HCT116 (cell line): Measurements from ENCODE around the gene CHD3. TPM values are rescaled to one million over a fixed set of nuclear protein-coding genes. Genes with fewer than 3 reads are reported as not detected.

ENCODE experiments used
- ATAC-seq: fragments of 200-7000 bp; cut with Tn5 transposase; 2 replicates; pipeline ENCODE4 v1.9.1; 2020; ENCODE audit warnings: mild to moderate bottlenecking, moderate library complexity
- BruUV-seq: library from RNA; stranded (reverse); fragments of 400-500 nt; replicated peaks from 2 replicates; lab custom pipeline; 2021; lab: Mats Ljungman, UMichigan
- CTCF ChIA-PET: fragments of 300-600 bp; sonication (Branson Sonifier 250); formaldehyde crosslinking; loops from one replicate; lab custom pipeline; 2021; ENCODE audit warnings: antibody characterized with exemption; lab: Charles Lee
- POLR2A ChIA-PET: fragments of 300-600, 350-600 bp; sonication (Branson Sonifier 250); formaldehyde crosslinking; loops from one replicate; lab custom pipeline; 2021; ENCODE audit warnings: antibody characterized with exemption; lab: Charles Lee
- RAD21 ChIA-PET, 2 experiments: fragments of 300-600 bp; sonication (Branson Sonifier 250); formaldehyde crosslinking; loops; one replicate each; lab custom pipeline; 2023; ENCODE audit warnings: low total read pairs in 2 of 2; ENCODE audit not compliant: uncharacterized antibody in 2 of 2, unreplicated experiment in 2 of 2, low non-redundant PET in 1 of 2; lab: Charles Lee
- DNase-seq: peaks from one replicate; pipeline ENCODE4 v3.0.0-alpha.2; 2010; ENCODE audit warnings: low read depth, low spot score
- H2AFZ ChIP-seq: fragments of 200-600 bp; shearing (Covaris generic), sonication (generic); 2 replicates; pipeline ENCODE4 v1.6.1; 2017; ENCODE audit warnings: low read depth, mixed run types, mixed read lengths, antibody characterized with exemption, low read length; ENCODE audit not compliant: poor library complexity, severe bottlenecking
- H3K27ac ChIP-seq: 2 replicates; pipeline ENCODE4 v1.5.1; 2012; ENCODE audit warnings: low read depth, low read length
- H3K27me3 ChIP-seq: fragments of 200-600 bp; sonication (generic); 2 replicates; pipeline ENCODE4 v1.6.1; 2016; ENCODE audit warnings: mixed run types, low read length, mixed read lengths; ENCODE audit not compliant: insufficient read depth
- H3K36me3 ChIP-seq, 2 experiments: fragments of 200-500 bp in 1 of 2; fragments of 200-600 bp in 1 of 2; sonication (Bioruptor generic) in 1 of 2; sonication (generic) in 1 of 2; 2 replicates each; pipeline versions ENCODE4 v1.5.1 to v1.6.1; 2014 to 2016; ENCODE audit warnings: low read length in 2 of 2, inconsistent platforms in 1 of 2, mixed read lengths in 1 of 2, mixed run types in 1 of 2; ENCODE audit not compliant: insufficient read depth in 2 of 2, control insufficient read depth in 1 of 2
- H3K4me1 ChIP-seq, 2 experiments: fragments of 200-600 bp in 1 of 2; sonication (generic) in 1 of 2; 2 replicates each; pipeline versions ENCODE4 v1.5.1 to v1.6.1; 2012 to 2017; ENCODE audit warnings: low read length in 2 of 2, inconsistent platforms in 1 of 2, mild to moderate bottlenecking in 1 of 2, mixed read lengths in 1 of 2, mixed run types in 1 of 2, moderate library complexity in 1 of 2; ENCODE audit not compliant: insufficient read depth in 2 of 2, control insufficient read depth in 1 of 2
- H3K4me2 ChIP-seq: fragments of 200-600 bp; sonication (generic); 2 replicates; pipeline ENCODE4 v1.6.1; 2017; ENCODE audit warnings: mixed run types, low read length, mixed read lengths
- H3K4me3 ChIP-seq, 2 experiments: fragments of 200-600 bp in 1 of 2; sonication (generic) in 1 of 2; replicated peaks in 1 of 2; 2 replicates each; pipeline ENCODE4 v1.5.1; 2011 to 2016; ENCODE audit warnings: low read length in 2 of 2, control low read depth in 1 of 2, low read depth in 1 of 2, mild to moderate bottlenecking in 1 of 2, mixed read lengths in 1 of 2, mixed run types in 1 of 2
- H3K79me2 ChIP-seq: fragments of 200-600 bp; sonication (generic); 2 replicates; pipeline ENCODE4 v1.6.1; 2017; ENCODE audit warnings: mild to moderate bottlenecking, mixed run types, low read length, moderate library complexity, mixed read lengths; ENCODE audit not compliant: insufficient read depth
- H3K9ac ChIP-seq: fragments of 200-600 bp; sonication (generic); 2 replicates; pipeline ENCODE4 v1.6.1; 2016; ENCODE audit warnings: low read length, mixed read lengths
- H3K9me2 ChIP-seq: fragments of 200-600 bp; sonication (generic), shearing (Covaris generic); 2 replicates; pipeline ENCODE4 v1.6.1; 2017; ENCODE audit warnings: mixed run types, mild to moderate bottlenecking, moderate library complexity; ENCODE audit not compliant: insufficient read depth
- H3K9me3 ChIP-seq, 2 experiments: fragments of 200-500 bp in 1 of 2; fragments of 200-600 bp in 1 of 2; sonication (Bioruptor generic) in 1 of 2; sonication (generic) in 1 of 2; 2 replicates each; pipeline ENCODE4 v1.6.1; 2014 to 2017; ENCODE audit warnings: low read length in 2 of 2, mixed read lengths in 2 of 2, inconsistent platforms in 1 of 2, low read depth in 1 of 2, mild to moderate bottlenecking in 1 of 2, mixed run types in 1 of 2, moderate library complexity in 1 of 2; ENCODE audit not compliant: control insufficient read depth in 1 of 2, insufficient read depth in 1 of 2
- H4K20me1 ChIP-seq: fragments of 200-600 bp; sonication (generic), shearing (Covaris generic); 2 replicates; pipeline ENCODE4 v1.6.1; 2017; ENCODE audit warnings: mixed run types, mild to moderate bottlenecking, moderate library complexity; ENCODE audit not compliant: insufficient read depth
- ATF3 ChIP-seq: IDR thresholded peaks from 2 replicates; pipeline ENCODE4 v1.6.1; 2012
- CEBPB ChIP-seq: IDR thresholded peaks from 2 replicates; pipeline ENCODE4 v1.6.1; 2012; ENCODE audit warnings: low read depth
- CTCF ChIP-seq, 3 experiments: fragments of 200-600 bp in 1 of 3; sonication (generic) in 1 of 3; IDR thresholded peaks in 2 of 3; conservative IDR thresholded peaks in 1 of 3; 2 replicates each; pipeline ENCODE4 v1.5.1; 2012 to 2017; ENCODE audit warnings: low read depth in 2 of 3, low read length in 2 of 3, antibody characterized with exemption in 1 of 3, borderline replicate concordance in 1 of 3, control low read depth in 1 of 3, mild to moderate bottlenecking in 1 of 3, mixed read lengths in 1 of 3, mixed run types in 1 of 3, moderate library complexity in 1 of 3; ENCODE audit not compliant: insufficient read depth in 1 of 3
- EGR1 ChIP-seq: IDR thresholded peaks from 2 replicates; pipeline ENCODE4 v1.6.1; 2012; ENCODE audit warnings: low read depth
- ELF1 ChIP-seq: IDR thresholded peaks from 2 replicates; pipeline ENCODE4 v1.6.1; 2012; ENCODE audit warnings: low read depth, borderline replicate concordance
- JUND ChIP-seq: IDR thresholded peaks from 2 replicates; pipeline ENCODE4 v1.6.1; 2012
- MAX ChIP-seq: IDR thresholded peaks from 2 replicates; pipeline ENCODE4 v1.6.1; 2012
- POLR2AphosphoS5 ChIP-seq: IDR thresholded peaks from 2 replicates; pipeline ENCODE4 v1.6.1; 2011; ENCODE audit warnings: mild to moderate bottlenecking, low read depth, low read length, moderate library complexity
- RAD21 ChIP-seq: IDR thresholded peaks from 2 replicates; pipeline ENCODE4 v1.6.1; 2012; ENCODE audit warnings: low read depth, mild to moderate bottlenecking
- SP1 ChIP-seq: IDR thresholded peaks from 2 replicates; pipeline ENCODE4 v1.6.1; 2012; ENCODE audit warnings: low read depth
- SRF ChIP-seq: IDR thresholded peaks from 2 replicates; pipeline ENCODE4 v1.6.1; 2012; ENCODE audit warnings: low read depth
- YY1 ChIP-seq: IDR thresholded peaks from 2 replicates; pipeline ENCODE4 v1.6.1; 2011; ENCODE audit warnings: low read length, low read depth, moderate library complexity, mild to moderate bottlenecking; ENCODE audit not compliant: insufficient replicate concordance; ENCODE audit errors: extremely low read depth
- ZBTB33 ChIP-seq: IDR thresholded peaks from 2 replicates; pipeline ENCODE4 v1.6.1; 2011; ENCODE audit warnings: mild to moderate bottlenecking, low read length, moderate library complexity; ENCODE audit not compliant: insufficient replicate concordance; ENCODE audit errors: extremely low read depth
- ZFX ChIP-seq: fragments of 450-650 bp; IDR thresholded peaks from 2 replicates; pipeline ENCODE4 v1.6.1; 2017
- ZNF274 ChIP-seq: fragments of 200-500 bp; sonication (Bioruptor generic); IDR thresholded peaks from 2 replicates; pipeline ENCODE4 v1.6.1; 2014; ENCODE audit warnings: mild to moderate bottlenecking, low read depth, low read length, inconsistent platforms
- intact Hi-C: fragments of 100-400 bp; cut with micrococcal nuclease; formaldehyde crosslinking; loops from 2 replicates; pipeline ENCODE4 v1.10.0; 2022
- total RNA-seq: library from RNA; stranded (reverse); gene quantifications from one replicate; pipeline ENCODE4 v1.2.1, GENCODE V29; 2021; ENCODE audit not compliant: unreplicated experiment

The CHD3 gene
- total RNA-seq, 1 experiment from 2014 or later: 54.8 TPM

GRCh38 chr17:7955414-7956227, 67.0 kb downstream of the CHD3 start:
- POLR2A ChIA-PET: interaction anchor here (0.9 kb wide), 1 partner anchor 23 kb away, joined by 3 read pairs; no protein-coding TSS in a partner anchor
- CTCF ChIA-PET: no interaction called here

More at GRCh38 chr17:7955414-7956227, 67.0 kb downstream of the CHD3 start:
- no peaks in the 10 kb centered on the region for H3K36me3 ChIP-seq
- H3K79me2 ChIP-seq: no peaks in the 10 kb centered on the region
- H3K27ac ChIP-seq: no peak overlapping the region
- no peak overlapping the region for H3K4me2 ChIP-seq
- no peak for ATAC-seq
- no peak overlapping the region for H3K4me3 ChIP-seq
- H4K20me1 ChIP-seq: no peaks in the 10 kb centered on the region
- TF ChIP-seq RAD21 (no peak), ELF1 (no peak), ATF3 (no peak), ZNF274 (no peak), ZBTB33 (no peak), YY1 (no peak), MAX (no peak), POLR2AphosphoS5 (no peak), EGR1 (no peak), JUND (no peak), SRF (no peak), SP1 (no peak), ZFX (no peak), CEBPB (no peak), CTCF (IDR thresholded peaks at IDR 0.05 in 2 of 3, conservative IDR thresholded peaks at IDR 0.05 in 1 of 3; ENCODE audit: borderline replicate concordance in 1 of 3, insufficient read depth in 1 of 3, low read depth in 2 of 3, low read length in 2 of 3) (no peak)
- no TSS peak for BruUV-seq
- no peaks in the 10 kb centered on the region for H3K27me3 ChIP-seq
- RAD21 ChIA-PET: no interaction called here
- no peak for DNase-seq
- H3K9me3 ChIP-seq: no peaks in the 10 kb centered on the region
- no peaks in the 10 kb centered on the region for H3K4me1 ChIP-seq
- H3K9ac ChIP-seq: no peak overlapping the region
- intact Hi-C loops: no loop called here
- H3K9me2 ChIP-seq: no peaks in the 10 kb centered on the region
- no peak overlapping the region for H2AFZ ChIP-seq
